T-helper 2 cell treated with Interferon-gamma antibody and Interleukin-4, amounts not matched to agents 100 ng/mL and 5 ng/mL, for 36 hours (primary cell): ENCODE measurements around the gene KATNB1. TPM values are rescaled to one million over a fixed set of nuclear protein-coding genes. Genes with fewer than 3 reads are reported as not detected.
"Not testable (repeated sequence)": the region's sequence is repeated elsewhere in the genome, so short reads cannot be mapped to it uniquely, and the experiment has no call there.

ENCODE experiments used
- intact Hi-C: fragments of 100-400 bp; cut with micrococcal nuclease; formaldehyde crosslinking; loops from one replicate; pipeline ENCODE4 v1.15.1; 2023
- total RNA-seq: library from RNA; stranded (reverse); gene quantifications from 2 replicates; pipeline ENCODE4 v1.2.3, GENCODE V29; 2022

KATNB1 gene
- total RNA-seq, 1 donor from 2014 or later, result 30.5 TPM

GRCh38 chr16:57788252-57788841, 52.8 kb downstream of the KATNB1 start:
- intact Hi-C loops, result no loop called here

- intact Hi-C loops, result no loop called here
These were observed 53.4 kb downstream of the KATNB1 start for GRCh38 chr16:57788951-57789350.

GRCh38 chr16:57791195-57791892, 55.8 kb downstream of the KATNB1 start:
- intact Hi-C loops, result no loop called here

DNA sequence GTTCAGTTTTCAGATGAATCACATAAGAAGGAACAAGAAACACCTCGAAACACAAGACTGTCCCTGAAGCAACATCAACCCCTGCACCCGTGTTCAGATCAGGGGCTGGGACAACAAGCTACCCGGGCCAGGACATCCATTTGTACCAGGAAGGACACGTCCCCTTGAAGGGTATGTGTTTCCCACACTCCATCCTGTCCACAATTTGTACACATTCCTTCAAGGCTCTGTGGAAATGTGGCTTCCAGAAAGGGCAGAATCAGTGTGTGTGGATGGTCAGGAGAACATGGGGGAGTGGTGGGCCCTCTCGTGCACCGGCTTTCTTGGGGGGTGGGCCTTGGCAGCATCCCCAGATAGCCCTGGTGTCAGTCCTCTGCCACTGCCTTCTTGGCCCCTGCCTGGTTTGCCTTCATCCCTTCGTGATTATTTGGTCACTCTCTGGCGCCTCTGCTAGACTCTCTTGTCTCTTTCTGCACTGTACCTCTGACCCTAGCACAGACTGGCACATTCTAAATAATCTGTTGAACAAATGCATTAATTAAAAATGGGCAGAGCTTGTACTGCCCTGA, 56.4 kb downstream of the KATNB1 start:
- intact Hi-C loops, result no loop called here

DNA sequence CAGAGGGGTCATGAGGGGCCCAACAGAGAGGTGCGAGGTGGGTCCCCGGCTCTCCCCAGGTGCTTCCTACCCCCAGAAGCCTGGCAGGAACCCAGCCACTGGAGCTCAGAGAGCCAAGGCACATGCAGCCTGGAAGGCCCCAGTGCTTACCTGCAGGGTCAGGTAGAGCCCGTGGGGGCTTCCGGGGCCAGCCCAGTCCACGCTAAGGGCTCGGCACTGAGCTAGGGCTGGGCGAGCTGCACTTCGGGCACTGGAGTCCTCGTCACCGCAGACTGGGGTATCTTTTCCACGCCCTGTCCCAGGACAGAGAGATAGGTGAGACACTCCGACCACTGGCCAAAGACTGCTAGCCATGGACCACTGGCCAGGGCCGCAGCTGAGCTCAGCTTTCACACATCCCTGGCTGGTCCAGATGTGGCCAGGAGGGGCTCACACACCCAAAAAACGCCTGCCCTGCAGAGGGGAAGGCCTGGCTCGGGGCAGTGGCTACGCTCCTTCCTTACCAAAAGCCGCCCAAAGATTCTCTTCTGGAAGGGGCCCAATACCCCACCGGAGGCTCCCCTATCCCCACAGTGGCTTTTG, 59.4 kb downstream of the KATNB1 start:
- intact Hi-C loops, result no loop called here

GRCh38 chr16:57795431-57795878, 59.9 kb downstream of the KATNB1 start:
- intact Hi-C loops, result no loop called here

- intact Hi-C loops, result not testable (repeated sequence)
These were observed 60.4 kb downstream of the KATNB1 start for GRCh38 chr16:57796014-57796413.

DNA sequence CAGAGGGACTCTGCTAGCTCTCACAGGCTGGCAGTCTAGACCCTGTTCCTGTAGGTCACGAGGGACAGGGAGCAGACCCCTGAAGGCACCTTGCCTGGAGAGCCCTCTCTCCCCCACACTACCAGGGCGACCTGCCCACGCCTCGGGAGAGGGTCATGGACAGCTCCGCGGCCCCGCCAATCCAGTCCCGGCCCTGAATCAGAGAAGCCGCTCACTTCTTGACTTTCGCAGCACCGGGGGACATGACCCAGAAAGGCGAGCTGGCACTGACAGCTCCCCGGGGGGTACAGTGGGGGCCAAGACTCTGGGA, 61.6 kb downstream of the KATNB1 start:
- intact Hi-C loops, result no loop called here

- intact Hi-C loops, result no loop called here
These were observed 62.1 kb downstream of the KATNB1 start for GRCh38 chr16:57797526-57798266.

DNA sequence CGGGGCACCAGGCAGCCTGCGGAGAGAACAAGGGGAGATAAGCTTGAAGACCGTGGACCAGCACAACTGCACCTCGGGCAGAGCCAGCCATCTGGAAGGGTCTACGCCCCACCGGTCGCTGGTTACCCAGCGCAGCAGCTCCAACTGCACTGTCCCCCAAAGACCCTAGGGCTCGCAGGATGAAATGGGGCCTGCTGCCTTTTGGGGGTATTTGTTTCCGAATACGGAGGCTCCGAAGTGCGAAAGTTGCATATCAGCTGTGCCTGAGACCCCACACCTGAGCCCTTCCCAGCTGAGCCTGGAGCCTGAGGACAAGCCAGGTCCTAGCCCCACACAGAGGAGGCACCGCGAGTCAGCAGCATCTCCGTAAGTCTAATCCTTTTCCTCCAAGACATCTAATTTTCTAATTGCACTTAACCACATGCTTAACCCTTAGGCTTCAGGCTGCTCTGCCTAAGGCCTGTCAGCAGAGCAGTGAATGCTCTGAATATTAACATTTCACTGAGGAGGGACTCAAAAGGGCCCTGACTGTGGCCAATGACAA, 62.8 kb downstream of the KATNB1 start:
- intact Hi-C loops, result no loop called here

- intact Hi-C loops, result no loop called here
These were observed 63.5 kb downstream of the KATNB1 start for GRCh38 chr16:57798953-57799599.

- intact Hi-C loops, result loop anchor here (5.0 kb wide), 1 partner anchor 188 kb away; no protein-coding TSS in a partner anchor
These were observed 64.1 kb downstream of the KATNB1 start for GRCh38 chr16:57799600-57800199.

DNA sequence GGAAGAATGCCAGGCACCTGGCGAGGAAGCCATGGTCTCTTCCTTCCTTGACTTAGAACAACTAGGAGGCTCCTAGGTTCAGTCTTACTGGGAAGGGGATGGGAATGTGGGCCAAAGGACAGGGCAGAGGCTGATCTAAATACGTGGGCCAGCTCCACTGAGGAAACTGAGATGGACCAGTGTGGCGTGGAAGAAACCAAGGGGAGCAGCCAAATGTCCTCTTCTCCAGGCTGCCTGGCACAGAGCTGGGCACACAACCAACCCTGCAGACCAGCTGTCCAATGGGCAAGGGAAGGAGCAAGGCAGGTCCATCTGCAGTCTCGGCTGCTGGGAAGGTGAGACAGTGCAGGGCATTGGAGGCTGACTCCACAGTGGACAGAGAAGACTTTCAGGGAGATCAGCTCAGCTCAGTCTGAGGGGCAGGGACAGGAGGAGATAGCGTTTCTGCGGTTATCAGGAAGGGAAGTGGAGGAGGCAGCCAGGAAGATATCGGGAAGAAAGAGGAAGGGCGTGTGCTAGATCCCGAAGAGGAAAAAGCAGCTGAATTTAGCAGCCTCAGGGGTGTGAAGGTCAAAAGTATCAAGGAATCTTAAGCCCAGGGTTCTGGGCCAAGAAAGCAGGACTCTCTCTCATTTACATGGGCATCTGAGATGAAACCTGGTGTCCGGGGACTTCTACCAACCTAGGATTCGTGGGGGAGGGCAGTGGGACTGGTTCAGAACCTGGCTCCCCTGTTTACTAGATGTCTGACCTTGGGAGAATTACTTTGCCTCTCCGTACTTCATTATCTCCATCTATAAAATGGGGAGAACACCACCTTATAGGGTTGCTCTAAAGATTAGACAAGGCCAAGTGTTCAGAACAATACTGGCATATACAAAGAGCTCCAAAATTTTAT, 64.9 kb downstream of the KATNB1 start:
- intact Hi-C loops, result loop anchor here (5.0 kb wide), 1 partner anchor 187 kb away; no protein-coding TSS in a partner anchor

DNA sequence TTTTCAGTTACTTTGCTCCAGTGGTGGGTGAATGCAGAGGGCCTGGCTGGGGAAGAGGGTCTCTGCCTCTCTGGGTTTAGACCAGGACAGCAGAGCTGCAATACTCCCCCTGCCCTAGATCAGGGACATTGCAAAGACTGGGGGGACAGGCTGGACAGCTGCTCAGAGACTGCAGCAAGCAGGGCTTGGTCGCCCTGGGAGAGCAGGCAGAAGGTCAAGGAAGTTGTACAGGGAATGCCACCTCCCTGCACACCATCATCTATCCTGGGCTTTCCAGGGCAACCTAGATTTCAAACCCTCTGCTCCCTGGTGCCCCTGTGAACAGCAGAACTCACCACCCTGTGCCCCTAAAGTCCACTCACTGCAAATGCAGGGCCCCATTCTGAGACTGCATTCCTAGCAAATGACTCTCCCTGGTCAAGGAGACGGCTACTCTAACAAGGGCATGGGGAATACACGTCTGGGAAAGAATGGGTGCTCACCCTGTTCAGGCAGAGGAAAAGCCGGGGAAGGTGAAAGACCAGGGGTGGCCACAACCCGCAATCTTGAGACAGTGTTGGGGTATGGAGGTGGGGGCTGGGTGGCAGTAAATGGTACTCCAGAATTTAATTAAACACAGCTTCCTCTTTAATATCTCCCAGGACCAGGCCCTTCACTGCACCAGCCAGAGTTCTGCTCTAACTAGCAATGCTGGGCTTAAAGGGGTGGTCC, 65.7 kb downstream of the KATNB1 start:
- intact Hi-C loops, result loop anchor here (5.0 kb wide), 1 partner anchor 186 kb away; no protein-coding TSS in a partner anchor

DNA sequence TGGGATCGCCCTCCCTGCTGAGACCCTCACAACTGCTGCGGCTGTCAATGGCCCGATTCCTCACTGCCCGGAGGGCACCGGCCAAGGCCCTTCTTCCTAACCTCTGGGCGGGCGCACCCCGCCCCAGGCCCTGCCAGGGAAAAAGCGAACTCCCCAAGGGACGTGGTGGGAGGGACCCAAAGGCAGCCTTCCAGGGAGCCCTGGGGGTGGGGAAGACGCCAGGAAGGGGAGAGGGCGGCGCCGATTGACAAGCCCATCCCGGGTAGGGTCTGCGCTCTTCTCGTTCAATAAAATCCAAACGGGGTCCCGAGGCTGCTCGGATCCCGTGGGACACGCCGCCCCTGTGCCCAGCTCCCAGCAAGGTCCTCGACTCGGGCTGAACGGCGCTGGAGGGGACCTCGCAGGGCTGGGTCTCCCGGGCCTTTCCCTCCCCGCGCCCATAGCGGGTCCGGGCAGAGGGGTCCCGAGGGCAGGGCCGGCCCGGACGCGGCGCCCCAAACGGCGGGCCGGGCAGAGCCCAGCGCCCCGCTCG, 66.3 kb downstream of the KATNB1 start:
- intact Hi-C loops, result loop anchor here (5.0 kb wide), 1 partner anchor 185 kb away; no protein-coding TSS in a partner anchor

DNA sequence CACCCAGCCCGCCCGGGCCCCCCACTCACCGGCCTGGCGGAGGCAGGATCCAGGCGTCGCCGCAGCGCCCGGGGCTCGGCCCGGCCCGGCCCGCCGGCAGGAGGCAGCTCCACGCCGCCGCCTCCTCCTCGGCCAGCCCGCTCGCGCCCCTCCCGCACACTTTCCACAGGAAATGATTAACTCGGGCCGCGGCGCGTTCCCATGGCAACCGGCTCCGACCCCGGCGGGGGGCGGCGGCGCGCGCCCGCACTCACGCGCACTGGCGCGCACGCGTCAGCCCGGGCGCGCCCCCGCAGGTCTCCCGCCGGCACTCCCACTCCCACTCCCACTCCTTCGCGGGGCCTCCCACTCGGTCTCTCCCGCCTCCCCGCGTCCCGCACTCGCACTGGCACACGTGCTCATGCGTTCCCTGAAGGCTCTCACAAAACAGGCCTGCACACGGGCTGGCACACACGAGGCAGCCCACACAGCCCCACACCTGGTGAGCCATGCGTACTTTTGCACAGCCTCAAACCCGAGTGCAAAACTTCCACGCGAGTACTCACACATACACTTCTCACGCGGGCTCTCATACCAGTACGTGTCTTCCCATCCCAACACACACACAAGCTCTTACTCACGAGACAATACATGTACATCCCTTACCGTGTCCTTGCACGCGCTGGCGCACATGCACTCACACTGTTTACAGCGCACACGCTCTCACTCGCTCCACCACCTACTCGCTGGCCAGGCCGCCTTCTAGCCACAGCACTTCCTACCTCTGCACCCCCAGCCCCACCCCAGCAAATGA, 67.0 kb downstream of the KATNB1 start, which contains the start of gene KIFC3:
Gene KIFC3, minus strand, starts transcription at position 151 of the 793 bp plus-strand sequence. CDS start 4,248 bp downstream, outside the sequence.
- intact Hi-C loops, result loop anchor here (5.0 kb wide), 1 partner anchor 185 kb away; no protein-coding TSS in a partner anchor
